GM10847 (cell line): ENCODE data around the gene GINS1.

ENCODE experiments used
- POLR2A ChIP-seq: IDR thresholded peaks from 2 replicates; pipeline ENCODE4 v1.6.1; 2011; ENCODE audit not compliant: insufficient read length; ENCODE audit errors: extremely low read depth

The GINS1 gene

GRCh38 chr20:25489221-25489871, 81.9 kb downstream of the GINS1 start:
- TF ChIP-seq POLR2A: no peak

- no peak for TF ChIP-seq POLR2A
These were observed 83.4 kb downstream of the GINS1 start for GRCh38 chr20:25490656-25491445.

- TF ChIP-seq POLR2A: no peak
These were observed 84.1 kb downstream of the GINS1 start for GRCh38 chr20:25491446-25492038.

- no peak for TF ChIP-seq POLR2A
These were observed 85.7 kb downstream of the GINS1 start for GRCh38 chr20:25493137-25493536.

DNA sequence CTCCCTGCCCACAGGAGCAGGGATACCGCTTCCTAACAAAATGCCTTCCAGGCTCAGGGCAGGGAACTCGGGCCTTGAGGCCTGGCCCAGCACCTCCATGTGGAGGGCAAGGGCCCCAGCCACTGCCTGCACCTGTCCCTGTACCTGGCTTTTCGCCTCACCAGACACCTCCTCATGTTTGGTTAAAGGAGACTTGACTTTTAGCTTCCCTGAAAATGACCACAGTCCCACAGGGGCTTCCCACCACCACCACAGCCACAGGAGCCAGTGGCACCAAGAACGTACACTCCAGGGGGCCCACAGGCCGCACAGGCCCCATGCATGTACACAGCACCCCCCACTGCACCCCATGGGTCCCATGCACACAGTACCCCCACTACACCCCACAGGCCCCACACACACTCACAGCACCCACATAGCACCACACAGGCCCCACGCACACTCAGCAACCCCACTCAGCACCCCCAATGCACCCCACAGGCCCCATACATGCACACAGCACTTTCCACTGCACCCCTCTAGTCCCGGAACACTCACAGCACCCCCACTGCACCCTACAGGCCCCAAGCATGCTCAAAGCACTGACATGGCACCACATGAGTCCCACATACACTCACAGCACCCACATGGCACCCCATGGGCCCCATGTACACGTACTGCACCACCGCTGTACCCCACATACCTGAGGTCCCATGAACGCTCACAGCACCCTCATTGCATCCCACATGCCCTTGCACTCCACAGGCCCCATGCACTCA, 86.5 kb downstream of the GINS1 start:
- no peak for TF ChIP-seq POLR2A

- no peak for TF ChIP-seq POLR2A
These were observed 87.2 kb downstream of the GINS1 start for GRCh38 chr20:25494506-25495188.

DNA sequence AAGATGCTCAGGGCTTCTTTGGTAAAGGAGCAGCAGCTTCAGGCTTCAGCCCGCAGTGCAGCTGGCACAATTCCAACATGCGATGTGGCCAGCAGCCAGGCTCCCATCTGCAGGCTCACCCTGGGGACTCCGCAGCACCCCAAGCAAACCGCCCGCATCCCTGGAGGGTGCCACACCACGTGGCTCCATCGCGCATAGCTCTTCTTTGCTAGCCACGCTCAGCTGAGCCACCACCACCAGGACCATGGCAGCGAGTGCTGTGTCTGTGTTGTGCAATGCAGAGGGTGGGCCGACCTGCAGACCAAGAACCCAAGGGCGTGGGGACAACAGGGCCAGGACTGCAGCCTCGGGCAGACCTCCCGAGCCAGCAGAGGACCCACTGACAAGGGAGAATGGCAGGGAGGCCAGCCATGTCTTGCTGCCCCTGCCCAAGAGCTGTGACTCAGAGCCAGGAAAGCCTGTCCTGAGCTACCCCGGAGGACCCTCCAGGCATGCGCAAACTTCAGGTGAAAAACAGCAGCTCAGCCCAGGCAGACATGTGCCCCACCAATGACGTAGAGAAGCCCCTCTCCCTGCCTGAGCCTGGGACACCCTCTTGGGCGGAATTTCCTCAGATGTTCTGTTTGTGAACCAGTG, 87.8 kb downstream of the GINS1 start:
- TF ChIP-seq POLR2A: no peak

DNA sequence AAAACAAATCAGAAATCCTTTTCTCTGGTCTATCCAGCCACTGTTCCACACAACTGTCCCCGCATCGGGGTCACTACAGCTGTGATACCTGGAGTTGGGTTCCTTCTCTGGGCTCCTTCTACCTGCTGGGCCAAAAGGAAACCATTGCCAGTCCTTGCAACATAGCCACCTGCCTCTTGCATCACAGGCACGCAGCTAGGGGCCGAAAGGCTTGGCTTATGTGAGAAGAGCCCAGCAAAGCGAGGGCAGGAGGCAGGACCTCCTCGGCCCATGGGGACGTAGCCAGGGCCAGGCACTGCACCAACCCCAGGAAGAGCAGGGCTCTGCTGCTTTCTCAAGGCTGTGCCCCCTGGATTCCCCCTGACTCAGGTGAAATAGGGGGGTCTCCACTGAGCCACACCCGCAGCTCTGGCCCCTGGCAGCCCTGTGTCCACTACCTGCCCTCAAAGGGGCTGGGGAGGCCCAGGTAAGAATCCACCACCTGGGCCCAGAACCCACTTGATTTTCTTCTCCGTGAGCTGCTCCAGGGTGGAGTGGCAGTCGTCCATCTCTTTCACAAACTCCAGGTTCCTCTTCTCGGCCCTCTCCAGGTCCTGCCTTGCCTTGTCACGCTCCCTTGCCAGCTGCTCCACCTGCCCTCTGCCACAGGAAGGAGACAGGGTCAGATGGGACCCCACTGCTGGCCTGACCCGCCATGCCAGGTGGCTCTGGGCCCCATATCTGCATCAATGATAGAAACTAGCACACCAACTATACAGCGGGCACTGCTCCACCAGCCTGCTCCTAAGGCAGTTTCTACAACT, 88.9 kb downstream of the GINS1 start:
- no peak for TF ChIP-seq POLR2A

GRCh38 chr20:25496968-25497401, 89.5 kb downstream of the GINS1 start:
- TF ChIP-seq POLR2A: no peak

DNA sequence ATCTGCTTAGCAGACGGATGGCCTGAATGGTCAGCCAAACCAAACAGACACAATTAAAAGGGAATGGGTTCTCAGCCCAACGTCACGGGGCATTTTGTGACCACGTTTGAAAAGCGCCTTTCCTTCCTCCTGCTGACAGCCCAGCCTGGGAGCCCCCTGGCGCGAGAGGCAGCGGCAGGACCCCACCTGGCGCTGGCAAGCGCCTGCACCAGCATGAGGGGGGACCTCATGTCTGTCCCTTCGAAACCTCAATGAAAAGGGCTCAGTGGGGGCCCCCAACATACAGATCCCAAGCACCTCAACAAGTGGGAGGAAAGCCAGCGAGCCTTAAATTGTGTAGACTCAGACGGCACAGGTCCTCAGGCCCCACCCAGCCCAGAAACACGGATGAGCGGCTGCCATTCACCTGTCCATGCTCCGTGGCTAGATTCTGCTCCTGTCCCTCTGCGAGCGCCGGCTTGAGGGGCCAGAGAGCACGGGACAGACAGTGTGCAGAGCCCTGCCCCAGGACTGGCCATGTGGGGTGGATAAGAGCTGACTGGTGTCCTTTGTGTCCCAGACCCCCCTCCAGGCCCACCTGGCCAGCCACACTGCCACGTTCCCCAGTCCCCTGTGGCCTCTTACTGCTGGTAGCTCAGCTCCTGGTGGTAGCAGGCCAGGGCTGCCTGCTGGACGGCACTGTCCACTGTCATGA, 90.3 kb downstream of the GINS1 start:
- TF ChIP-seq POLR2A: no peak
